Stomach (tissue), 4 donors: ENCODE measurements around the gene NAB2.

Experiments
- CTCF ChIP-seq, 7 experiments: fragments of 450-650 bp in 4 of 7; fragments of 200-600 bp in 3 of 7; sonication (generic) in 3 of 7; IDR thresholded peaks; one replicate each; pipeline ENCODE4 v1.5.1; 2016 to 2019; ENCODE audit warnings: antibody characterized with exemption in 7 of 7, control low read depth in 2 of 7, mild to moderate bottlenecking in 1 of 7
- EP300 ChIP-seq: sonication (generic); formaldehyde crosslinking; IDR thresholded peaks from one replicate; pipeline ENCODE4 v1.6.1; 2017; ENCODE audit warnings: antibody characterized with exemption
- POLR2A ChIP-seq, 4 donors: fragments of 450-650 bp; IDR thresholded peaks; one replicate each; pipeline ENCODE4 v1.6.1; 2016; ENCODE audit warnings: antibody characterized with exemption in 4 of 4, control low read depth in 2 of 4, mild to moderate bottlenecking in 1 of 4, moderate library complexity in 1 of 4
- POLR2AphosphoS5 ChIP-seq, 3 donors: sonication (generic); formaldehyde crosslinking; IDR thresholded peaks; one replicate each; pipeline ENCODE4 v1.6.1; 2016; ENCODE audit warnings: antibody characterized with exemption in 3 of 3

- TF ChIP-seq CTCF (IDR thresholded peaks at IDR 0.05), result no peak
- TF ChIP-seq EP300, result no peak
- no peak for TF ChIP-seq POLR2A (IDR thresholded peaks at IDR 0.05)
- no peak for TF ChIP-seq POLR2AphosphoS5 (IDR thresholded peaks at IDR 0.05)
Measured at GRCh38 chr12:57090490-57090889, 1.6 kb downstream of the NAB2 start.
